H54 (cell line): ENCODE data around the gene KSR2.

Source experiments
- DNase-seq: peaks from one replicate; pipeline ENCODE4 v3.0.0; 2011; ENCODE audit warnings: low spot score, mixed read lengths; ENCODE audit not compliant: insufficient read length
- FAIRE-seq: peaks from 3 replicates; lab custom pipeline; 2011; peaks lifted over from hg19 to GRCh38; lab: Jason Lieb, UNC
- POLR2A ChIP-seq: IDR thresholded peaks from 2 replicates; pipeline ENCODE4 v1.6.1; 2011; ENCODE audit warnings: low read depth, mild to moderate bottlenecking, low read length

KSR2 gene

DNA sequence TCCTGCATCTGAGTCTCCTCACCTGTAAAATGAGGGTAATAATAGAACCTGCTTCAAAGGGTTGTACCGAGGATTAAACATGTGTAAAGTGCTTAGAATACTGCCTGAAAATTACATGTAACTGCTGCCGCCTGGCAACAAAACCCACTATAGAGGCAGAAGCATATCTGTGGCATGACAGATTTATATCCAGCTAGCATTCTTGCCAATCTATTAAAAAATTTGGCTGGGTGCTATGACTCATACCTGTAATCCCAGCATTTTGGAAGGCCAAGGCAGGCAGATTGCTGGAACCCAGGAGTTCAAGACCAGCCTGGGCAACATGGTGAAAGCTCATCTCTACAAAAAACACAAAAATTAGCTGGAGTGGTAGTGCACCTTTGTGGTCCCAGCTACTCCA, 16.4 kb upstream of the KSR2 start:
- no peak for DNase-seq
- TF ChIP-seq POLR2A = no peak
- FAIRE-seq = no peak

DNA sequence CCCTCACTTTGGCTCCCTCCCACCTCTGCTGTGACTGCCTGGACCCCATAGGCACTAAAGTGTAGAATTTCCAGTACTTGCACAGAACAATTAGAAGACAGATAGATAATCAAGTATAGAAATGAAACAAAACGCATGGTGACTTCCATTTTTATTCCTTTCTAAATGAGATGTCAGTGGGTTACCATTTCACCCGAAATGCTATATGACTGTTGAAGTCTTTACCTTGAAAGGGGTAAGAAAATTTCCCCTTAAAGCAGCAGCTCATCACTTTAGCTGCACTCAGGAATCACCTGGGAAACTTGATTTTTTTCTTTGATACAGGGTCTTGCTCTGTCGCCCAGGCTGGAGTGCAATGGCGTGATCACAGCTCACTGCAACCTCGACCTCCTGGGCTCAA, 12.5 kb upstream of the KSR2 start:
- no peak for TF ChIP-seq POLR2A
- DNase-seq (no peak), FAIRE-seq (no peak)

DNA sequence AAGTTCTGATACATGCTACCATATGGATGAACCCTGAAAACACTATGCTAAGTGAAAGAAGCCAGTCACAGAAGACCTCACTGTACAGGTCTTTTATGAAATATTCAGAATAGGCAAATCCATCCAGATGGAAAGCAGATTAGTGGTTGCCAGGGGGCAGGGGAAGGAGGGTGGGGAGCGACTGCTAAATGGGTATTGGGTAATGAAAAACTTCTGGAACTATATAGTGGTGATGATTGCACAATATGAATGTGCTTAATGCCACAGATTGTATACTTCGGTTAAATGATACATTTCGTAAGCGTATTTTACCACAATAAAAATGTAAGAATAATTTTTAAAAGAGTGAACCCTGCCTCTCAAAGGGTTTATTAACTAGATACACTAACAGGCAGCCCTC, 11.8 kb upstream of the KSR2 start:
- DNase-seq = no peak
- no peak for FAIRE-seq
- TF ChIP-seq POLR2A = no peak

DNA sequence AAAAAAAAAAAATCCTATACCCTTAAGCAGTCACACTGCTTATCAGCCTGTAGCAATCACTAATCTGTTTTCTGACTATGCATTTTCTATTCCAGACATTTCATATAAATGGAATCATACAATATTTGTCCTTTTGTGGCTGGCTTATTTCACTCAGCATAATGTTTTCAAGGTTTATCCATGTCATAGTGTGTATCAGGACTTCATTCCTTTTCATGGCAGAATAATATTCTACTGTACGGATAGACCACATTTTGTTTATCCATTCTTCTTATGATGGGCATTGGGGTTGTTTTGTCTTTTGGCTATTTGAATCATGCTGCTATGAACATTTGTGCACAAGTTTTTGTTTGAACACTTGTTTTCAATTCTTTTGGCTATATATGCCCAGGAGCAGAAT, 8.6 kb upstream of the KSR2 start:
- DNase-seq (no peak), FAIRE-seq (no peak)
- no peak for TF ChIP-seq POLR2A

DNA sequence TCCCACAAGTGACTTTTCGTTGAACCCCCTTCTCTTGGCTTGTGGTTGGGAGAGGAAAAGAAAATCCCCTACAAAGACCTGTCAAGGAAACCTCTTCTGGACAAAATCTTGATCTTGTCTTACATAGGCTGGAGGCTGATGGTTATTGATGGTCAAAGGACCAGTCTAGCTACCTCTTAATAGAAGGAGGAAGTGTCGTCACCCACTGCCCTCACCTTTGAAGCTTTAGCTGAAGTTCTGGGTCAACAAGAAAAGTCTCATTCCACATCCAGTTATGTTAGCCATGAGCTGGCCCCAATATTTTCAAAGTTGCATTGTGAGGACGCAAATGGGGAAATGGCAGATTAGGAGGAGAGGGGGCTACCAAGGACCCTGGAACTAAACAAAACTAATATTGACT, 6.2 kb upstream of the KSR2 start:
- no peak for TF ChIP-seq POLR2A
- no peak for FAIRE-seq
- DNase-seq = no peak

DNA sequence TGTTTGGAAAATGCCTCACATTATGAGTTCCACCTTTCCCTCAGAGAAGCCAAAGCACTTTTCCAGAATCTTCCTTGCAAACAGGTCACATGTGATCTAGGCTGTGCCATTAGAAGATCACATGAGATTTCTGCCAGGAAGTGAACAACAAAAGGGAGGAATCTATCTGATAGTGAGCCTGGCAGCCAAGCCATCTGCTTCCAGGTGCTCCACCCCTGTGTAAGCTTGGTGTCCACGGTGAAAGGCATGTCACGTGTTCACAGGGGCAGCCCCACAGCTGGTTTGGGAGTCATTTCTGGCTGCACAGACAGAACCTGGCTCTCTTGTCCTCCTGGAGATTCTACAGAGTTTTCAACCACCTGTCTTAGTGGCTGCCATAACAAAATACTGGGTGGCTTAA, 3.5 kb upstream of the KSR2 start:
- FAIRE-seq (no peak), DNase-seq (no peak)
- TF ChIP-seq POLR2A = no peak

DNA sequence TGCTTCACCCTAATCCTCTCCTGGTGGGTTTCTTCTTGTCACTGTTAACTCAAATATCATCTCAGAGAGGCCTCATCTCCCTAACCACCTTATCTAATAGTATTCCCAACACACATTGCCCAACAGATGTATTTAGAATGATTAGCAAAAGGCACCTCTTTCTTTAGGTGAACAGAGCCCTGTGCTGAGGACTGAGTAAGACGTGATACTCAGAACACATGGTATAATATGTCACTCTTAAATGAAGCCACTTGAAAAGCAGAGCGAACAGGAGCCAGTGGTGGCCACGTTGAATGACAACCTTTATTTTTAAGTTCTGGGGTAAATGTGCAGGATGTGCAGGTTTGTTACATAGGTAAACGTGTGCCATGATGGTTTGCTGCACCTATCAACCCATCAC, 1.5 kb upstream of the KSR2 start:
- no peak for DNase-seq
- no peak for FAIRE-seq
- TF ChIP-seq POLR2A = no peak

DNA sequence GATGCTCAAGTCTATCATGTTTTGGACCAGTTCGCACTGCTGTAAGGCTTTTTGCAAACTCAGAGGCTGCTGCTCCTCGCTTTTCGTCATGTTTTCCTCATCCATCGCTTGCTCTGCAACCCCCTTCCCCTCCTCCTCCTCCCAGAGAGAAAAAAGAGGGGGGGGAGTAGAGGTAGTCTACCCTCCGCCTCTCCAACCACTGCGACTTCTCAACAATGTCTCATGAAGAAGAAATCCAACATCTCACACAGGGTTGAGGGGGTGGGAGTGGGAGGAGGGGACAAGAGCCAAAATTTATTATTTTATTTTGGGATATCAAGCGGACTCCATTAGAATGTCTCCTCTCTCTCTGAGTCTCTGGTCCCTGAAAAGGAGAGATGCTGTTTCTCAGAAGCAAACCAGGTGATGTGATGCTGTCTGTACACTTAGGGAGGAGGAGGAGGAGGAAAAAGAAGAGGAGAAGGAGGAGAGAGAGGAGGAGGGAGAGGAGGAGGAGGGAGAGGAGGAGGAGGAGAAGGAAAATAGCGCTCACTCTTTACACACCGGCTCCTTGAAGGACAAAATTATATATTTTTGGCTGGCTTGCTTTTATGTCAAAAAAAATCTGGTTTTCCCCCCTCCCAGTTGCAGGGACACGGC, 520 bp downstream of the KSR2 start:
- FAIRE-seq (no peak), DNase-seq (no peak)
- no peak for TF ChIP-seq POLR2A

DNA sequence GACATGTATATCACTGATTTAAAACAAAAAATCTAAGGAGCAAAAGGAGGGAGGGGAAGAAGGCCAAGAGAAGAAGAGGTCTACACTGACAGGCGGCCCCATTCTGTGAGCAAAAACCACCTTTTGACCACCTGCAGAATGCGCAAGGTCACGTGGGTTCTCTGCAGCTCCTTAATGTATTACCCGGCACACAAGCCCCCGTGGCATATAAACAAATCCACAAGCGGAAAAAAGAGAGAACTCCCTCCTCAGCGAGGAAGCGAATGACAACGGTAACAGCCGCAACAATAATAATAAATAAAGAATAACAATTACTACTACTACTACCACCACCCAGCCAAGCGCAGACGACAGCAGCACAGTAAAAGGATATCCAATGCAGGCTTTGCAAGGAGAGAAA, 1.3 kb downstream of the KSR2 start:
- no peak for TF ChIP-seq POLR2A
- DNase-seq = no peak
- no peak for FAIRE-seq

DNA sequence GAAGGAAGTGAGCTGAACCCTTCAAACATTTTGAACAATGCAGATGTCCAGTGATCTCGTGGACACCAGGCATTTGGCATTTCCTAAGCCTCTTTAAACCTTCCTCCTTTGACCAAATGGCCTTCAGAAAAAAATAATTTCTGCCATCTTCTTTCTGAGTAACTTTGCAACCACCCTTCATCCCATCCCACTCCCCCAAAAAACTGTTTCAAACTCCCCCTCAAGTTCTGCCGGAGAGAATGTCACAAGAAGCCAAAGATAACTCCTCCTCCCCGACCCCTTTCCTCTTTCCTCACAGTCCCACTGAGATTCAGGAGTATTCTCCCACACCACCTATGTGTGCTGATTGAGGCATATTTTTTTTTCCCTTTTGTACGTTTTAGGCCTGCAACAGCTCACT, 1.7 kb downstream of the KSR2 start:
- no peak for TF ChIP-seq POLR2A
- FAIRE-seq (no peak), DNase-seq (no peak)

DNA sequence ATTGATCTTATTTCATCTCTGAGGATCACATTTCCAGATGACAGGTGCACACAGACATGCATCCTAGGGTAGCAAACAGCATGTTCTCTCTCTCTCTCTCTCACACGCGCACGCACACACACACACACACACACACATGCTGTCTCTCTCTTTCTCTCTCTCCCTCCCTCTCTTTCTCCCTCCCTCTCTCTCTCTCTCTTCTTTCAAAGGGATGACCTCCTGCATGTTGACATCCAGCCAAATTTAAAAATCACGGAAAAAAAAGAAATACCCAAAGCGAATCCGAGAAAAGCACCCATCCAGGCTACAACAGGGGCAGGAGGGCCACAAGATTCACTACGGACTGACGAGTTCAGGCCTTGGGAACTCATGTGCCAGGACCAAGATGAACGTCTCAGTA, 2.3 kb downstream of the KSR2 start:
- no peak for TF ChIP-seq POLR2A

DNA sequence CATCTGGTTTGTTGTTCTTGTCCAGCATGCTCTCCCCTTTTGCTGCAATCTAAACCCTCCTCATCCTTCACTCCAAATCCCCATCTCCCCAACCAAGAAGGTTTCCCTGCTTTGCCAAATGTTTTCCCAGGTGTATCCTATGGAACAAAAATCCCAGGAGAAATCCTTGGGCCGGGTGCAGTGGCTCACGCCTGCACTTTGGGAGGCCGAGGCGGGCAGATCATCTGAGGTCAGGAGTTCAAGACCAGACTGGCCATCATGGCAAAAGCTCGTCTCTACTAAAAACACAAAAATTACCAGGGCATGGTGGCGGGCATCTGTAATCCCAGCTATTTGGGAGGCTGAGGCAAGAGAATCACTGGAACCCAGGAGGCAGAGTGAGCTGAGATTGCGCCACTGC, 5.0 kb downstream of the KSR2 start:
- FAIRE-seq (no peak), DNase-seq (no peak)
- no peak for TF ChIP-seq POLR2A

More for the DNA sequence above, 2.3 kb downstream of the KSR2 start:
- no peak for DNase-seq
- FAIRE-seq = no peak

DNA sequence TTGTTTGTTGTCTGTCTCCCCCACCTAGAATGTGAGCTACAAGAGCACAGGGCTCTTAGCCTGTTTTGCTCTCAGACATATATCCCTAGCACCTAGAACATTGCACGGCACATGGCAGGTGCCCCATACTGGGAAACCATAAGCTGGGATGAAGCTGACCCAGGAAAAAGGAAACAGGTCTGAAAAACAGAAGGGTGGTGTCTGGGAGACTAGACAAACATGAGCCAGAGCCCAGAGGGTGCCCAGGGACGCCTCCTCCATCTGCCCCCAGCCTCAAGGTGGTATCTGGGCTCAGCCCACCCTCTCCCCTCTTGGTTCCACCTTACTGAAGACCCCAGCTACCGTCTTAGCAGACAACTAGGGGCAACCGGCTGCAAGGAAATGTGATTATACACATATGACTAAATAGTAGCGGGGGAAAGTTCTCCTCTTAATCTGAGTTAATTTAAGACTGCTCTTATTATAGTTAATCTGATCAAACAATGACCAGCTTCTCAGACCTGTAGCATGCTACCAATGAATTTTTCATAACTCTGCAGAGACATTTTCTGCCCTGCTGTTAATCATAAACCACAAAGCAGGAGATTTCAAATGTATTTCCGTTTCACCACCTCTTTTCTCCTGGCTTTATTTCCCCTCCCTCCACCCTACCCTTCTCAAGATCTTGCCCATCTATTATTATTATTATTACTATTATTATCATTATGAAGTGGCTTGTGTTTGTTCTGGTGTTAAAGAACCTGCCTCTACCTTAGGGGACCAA, 31.9 kb downstream of the KSR2 start:
- TF ChIP-seq POLR2A = no peak
- no peak for FAIRE-seq
- DNase-seq = no peak

DNA sequence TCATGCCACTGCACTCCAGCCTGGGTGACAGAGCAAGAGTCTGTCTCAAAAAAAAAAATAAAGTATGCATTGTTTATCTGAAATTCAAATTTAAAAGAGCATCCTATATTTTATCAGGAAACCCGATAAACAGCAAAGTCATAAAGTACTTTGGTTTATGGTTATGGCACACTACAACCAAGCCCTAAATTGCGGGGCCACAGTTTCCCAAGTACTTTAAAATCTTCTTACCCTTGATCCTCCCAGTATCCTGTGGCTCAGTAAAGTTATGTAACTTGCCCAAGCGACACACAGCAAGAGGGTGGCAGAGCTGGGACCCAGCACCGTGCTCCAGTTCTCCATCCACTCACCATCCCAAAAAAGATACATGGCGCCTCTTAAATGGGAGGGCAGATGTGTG, 35.2 kb downstream of the KSR2 start:
- FAIRE-seq (no peak), DNase-seq (no peak)
- no peak for TF ChIP-seq POLR2A

DNA sequence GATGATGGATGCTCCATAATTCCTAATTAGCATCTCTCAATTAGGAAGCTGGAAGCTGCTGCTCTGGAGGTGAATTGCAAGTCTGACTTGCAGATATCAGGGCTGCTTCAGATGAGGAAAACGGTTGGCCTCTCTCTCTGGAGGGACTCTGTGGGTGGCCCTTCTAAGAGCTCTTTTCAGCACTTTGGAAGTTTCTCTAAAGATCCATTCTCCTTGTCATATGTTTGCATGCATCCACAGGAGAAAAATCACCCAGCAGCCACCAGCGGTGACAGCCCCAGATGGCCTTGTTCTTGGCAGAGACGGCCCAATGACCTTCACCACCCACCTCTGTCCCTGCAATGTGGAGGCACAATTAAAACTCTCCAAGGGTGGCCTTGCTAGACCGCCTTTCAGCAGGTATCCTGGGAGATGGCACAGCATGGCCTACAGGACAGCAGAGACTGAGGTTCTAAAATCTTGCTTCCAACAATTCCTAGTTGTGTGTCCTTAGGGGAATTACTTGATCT, 42.3 kb downstream of the KSR2 start:
- no peak for FAIRE-seq
- DNase-seq = no peak
- TF ChIP-seq POLR2A = no peak
